GM12873 (cell line): ENCODE data around the gene TNFRSF19.

Experiments used
- TF ChIP-seq, protein P1 (sequence below): IDR thresholded peaks from 2 replicates; pipeline ENCODE4 v1.5.1; 2012; ENCODE audit warnings: low read depth, mild to moderate bottlenecking, moderate library complexity, low read length, control low read depth; ENCODE audit not compliant: insufficient read depth; ENCODE audit errors: missing control alignments

The TNFRSF19 gene

DNA sequence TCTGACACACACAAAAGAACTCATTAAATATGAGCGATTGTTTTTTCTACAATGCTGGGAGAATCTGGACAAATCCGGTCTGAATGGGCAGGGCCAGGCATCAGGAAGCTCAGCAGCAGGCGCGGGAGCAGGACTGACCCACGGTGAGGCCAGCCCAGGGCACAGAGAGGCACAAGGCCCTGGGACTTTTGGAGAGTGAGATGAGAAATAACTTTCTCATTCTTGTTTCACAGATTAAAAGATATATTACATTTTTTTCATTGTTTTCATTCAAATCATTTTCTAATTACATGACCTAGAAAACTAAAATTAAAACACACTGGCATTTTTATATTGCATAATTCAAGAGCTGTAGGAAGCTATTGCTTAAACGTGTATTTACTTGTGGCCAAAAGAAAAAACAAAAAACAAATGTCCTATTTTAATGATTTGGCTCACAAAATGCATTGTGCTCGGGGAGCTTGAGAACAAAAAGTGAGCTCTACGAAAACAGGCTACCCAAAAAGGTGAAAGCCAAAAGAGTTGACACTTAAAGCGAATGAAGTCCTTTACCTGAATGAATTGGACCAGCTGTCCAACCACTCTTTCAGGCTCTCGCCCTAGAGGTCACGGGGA lies 133.1 kb downstream of the TNFRSF19 start:
- TF ChIP-seq, protein P1, sequence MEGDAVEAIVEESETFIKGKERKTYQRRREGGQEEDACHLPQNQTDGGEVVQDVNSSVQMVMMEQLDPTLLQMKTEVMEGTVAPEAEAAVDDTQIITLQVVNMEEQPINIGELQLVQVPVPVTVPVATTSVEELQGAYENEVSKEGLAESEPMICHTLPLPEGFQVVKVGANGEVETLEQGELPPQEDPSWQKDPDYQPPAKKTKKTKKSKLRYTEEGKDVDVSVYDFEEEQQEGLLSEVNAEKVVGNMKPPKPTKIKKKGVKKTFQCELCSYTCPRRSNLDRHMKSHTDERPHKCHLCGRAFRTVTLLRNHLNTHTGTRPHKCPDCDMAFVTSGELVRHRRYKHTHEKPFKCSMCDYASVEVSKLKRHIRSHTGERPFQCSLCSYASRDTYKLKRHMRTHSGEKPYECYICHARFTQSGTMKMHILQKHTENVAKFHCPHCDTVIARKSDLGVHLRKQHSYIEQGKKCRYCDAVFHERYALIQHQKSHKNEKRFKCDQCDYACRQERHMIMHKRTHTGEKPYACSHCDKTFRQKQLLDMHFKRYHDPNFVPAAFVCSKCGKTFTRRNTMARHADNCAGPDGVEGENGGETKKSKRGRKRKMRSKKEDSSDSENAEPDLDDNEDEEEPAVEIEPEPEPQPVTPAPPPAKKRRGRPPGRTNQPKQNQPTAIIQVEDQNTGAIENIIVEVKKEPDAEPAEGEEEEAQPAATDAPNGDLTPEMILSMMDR, result no peak

DNA sequence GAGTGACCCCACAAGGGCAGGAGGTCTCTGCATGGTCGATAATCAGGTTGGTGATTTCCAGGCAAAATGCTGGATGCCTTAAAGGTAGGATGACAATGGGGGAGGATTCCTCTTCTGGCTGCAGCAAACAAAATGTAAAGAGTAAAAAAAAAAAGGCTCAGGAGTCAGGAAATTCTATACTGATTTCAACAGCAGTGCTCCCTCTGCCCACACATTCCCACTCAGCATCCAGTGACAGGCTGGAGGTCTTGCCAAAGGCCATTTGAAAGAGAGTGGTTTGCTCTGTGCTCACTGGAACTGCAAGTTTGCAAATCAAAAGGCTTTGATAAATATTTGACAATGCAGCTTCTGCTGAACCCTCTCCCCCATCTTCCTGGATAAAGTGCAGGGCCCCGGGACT lies 135.4 kb downstream of the TNFRSF19 start:
- TF ChIP-seq, protein P1, result no peak

DNA sequence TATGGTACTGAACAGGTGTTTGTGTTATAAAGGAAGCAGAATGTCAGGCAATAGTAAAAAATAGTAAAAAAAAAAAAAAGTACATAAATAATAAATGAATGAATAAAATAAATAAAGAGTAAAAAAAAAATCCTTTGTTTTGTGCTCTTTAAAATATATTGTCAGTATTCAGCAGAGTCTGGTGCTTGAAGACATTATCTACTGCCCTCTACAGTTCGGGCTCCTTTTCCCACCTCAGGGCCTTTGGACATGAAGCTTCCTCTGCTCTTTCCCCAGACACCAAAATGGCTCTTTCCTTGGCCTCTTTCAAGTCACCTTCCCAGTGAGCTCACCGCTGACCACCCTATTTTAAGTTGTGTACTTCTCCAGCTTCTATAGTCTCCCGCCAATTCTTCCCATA lies 137.5 kb downstream of the TNFRSF19 start:
- TF ChIP-seq, protein P1, result peak; percentile 37

DNA sequence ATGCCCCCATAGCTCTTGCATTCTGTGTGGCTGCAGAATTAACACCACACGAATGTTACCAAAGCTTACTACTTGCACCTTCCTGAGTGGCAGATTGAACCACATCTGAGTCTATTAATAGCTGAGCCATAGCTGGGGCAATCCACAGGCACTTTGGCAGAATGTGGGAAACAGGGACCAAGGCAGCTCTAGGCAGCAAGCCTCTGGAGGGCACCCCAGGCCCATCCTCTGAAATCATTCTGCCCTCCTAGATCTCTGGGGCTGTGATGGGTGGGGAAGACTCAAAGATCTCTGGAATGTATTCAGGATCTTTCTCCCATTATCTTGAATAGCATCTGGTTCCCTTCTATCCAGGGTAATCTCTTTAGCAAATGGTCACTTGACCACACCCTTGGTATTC lies 139.3 kb downstream of the TNFRSF19 start:
- TF ChIP-seq, protein P1, result peak; percentile 29

DNA sequence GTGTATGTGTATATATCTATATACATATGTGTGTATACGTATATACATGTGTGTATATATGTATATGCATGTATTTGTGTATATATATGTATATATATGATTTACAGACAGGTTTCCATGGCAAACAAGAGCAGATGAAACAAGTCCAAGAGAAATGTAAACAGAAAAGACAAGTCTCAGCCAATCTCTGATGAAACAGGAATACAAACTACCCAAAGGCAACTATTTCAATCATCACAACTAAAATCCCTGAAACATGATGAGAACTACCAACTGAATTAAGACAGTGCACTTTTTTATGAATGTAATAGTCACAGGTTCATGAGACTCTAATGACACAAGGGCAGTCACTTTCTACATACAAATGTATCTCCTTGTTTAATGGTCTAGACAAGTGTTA lies 140.2 kb downstream of the TNFRSF19 start:
- TF ChIP-seq, protein P1, result no peak

GRCh38 chr13:23711355-23711754 lies 141.1 kb downstream of the TNFRSF19 start:
- TF ChIP-seq, protein P1, result no peak

DNA sequence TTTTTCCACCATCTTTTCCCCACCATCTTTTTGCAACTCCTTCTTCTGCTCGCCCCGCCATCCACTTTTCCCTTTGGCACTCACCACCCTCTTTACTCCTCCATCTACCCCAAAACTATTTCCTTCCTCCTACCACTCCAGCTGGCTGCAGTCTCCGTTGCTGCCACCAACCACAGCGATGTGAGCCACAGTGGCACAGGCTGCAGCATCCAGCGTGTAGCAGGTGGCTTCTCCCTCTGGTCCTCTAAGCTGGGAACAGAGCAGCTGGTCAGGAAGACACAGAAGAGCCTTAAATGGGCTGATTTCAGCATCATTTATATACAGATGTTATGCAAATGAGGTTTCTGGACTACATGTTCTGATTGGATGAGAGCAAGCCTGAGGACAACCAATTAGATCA lies 144.5 kb downstream of the TNFRSF19 start:
- TF ChIP-seq, protein P1, result no peak
